ENCODE results near the gene KLHL14.

- TF ChIP-seq POLR2A (IDR thresholded peaks at IDR 0.05; ENCODE audit: low read depth, low read length) = no peak
- no peak for TF ChIP-seq RAD51 (IDR thresholded peaks at IDR 0.05)
- TF ChIP-seq CTCF (IDR thresholded peaks at IDR 0.05 in 2 of 3, conservative IDR thresholded peaks at IDR 0.05 in 1 of 3; ENCODE audit: control insufficient read depth in 2 of 3, extremely low read depth in 1 of 3, insufficient read depth in 1 of 3, low read depth in 3 of 3, low read length in 3 of 3) = no peak
- TF ChIP-seq ZNF217 (IDR thresholded peaks at IDR 0.05) = no peak
- TF ChIP-seq CHD4 (IDR thresholded peaks at IDR 0.05) = no peak
- no peak for TF ChIP-seq RAD21 (IDR thresholded peaks at IDR 0.05; ENCODE audit: insufficient read depth, low read depth, low read length)
- no peak for TF ChIP-seq NFYB (IDR thresholded peaks at IDR 0.05; ENCODE audit: insufficient read depth, low read depth, low read length)
- TF ChIP-seq NFIC (IDR thresholded peaks at IDR 0.05; ENCODE audit: low read depth, low read length) = no peak
- TF ChIP-seq TCF12 (IDR thresholded peaks at IDR 0.05; ENCODE audit: low read depth, low read length) = no peak
- no peak for TF ChIP-seq ESRRA (IDR thresholded peaks at IDR 0.05; ENCODE audit: low read length)
Observed at GRCh38 chr18:32772581-32773381, at the start of gene KLHL14.

All from GM12878 (cell line).